ENCODE measurements around the gene TTYH2. TPM values are rescaled to one million over a fixed set of nuclear protein-coding genes. Genes with fewer than 3 reads are reported as not detected.
"Not testable (repeated sequence)": the region's sequence is repeated elsewhere in the genome, so short reads cannot be mapped to it uniquely, and the experiment has no call there.

Gene TTYH2
- total RNA-seq, 3 donors from 2014 or later, result 4.2 to 5.9 (median 5.6) TPM

- no peak for TF ChIP-seq POLR2AphosphoS5 (IDR thresholded peaks at IDR 0.05)
- no peak for TF ChIP-seq CTCF (IDR thresholded peaks at IDR 0.05)
- no peak for TF ChIP-seq POLR2A (IDR thresholded peaks at IDR 0.05)
- no peak overlapping the region for H3K27ac ChIP-seq
- intact Hi-C loops (cut with DNase I; ENCODE audit: low total_unique reads), result no loop called here
- H3K4me1 ChIP-seq, result no peaks in the 10 kb centered on the region
- DNase-seq (ENCODE audit: low spot score in 2 of 2), result no peak
- no peak overlapping the region for H3K4me3 ChIP-seq
- no peaks in the 10 kb centered on the region for H3K36me3 ChIP-seq
- H3K27me3 ChIP-seq, result peaks cover 0 to 5% of the 10 kb centered on the region in 2 donors
- H3K9me3 ChIP-seq, result no peaks in the 10 kb centered on the region
Measured at GRCh38 chr17:74280093-74280513, 66.7 kb downstream of the TTYH2 start.

- no peak for DNase-seq (ENCODE audit: low spot score in 2 of 2)
- H3K36me3 ChIP-seq, result no peaks in the 10 kb centered on the region
- no peaks in the 10 kb centered on the region for H3K4me1 ChIP-seq
- H3K27me3 ChIP-seq, result peaks cover 0 to 6% of the 10 kb centered on the region in 2 donors
- no peak overlapping the region for H3K27ac ChIP-seq
- intact Hi-C loops (cut with DNase I; ENCODE audit: low total_unique reads), result no loop called here
- H3K4me3 ChIP-seq, result no peak overlapping the region
- TF ChIP-seq POLR2AphosphoS5 (IDR thresholded peaks at IDR 0.05) (no peak), POLR2A (IDR thresholded peaks at IDR 0.05) (no peak), CTCF (IDR thresholded peaks at IDR 0.05) (no peak)
- H3K9me3 ChIP-seq, result no peaks in the 10 kb centered on the region
Measured at GRCh38 chr17:74281799-74282198, 68.4 kb downstream of the TTYH2 start.

GRCh38 chr17:74282274-74282586 is 68.9 kb downstream of the TTYH2 start:
- H3K27me3 ChIP-seq; DNase-seq (ENCODE audit: low spot score in 2 of 2); H3K9me3 ChIP-seq; H3K4me3 ChIP-seq; H3K4me1 ChIP-seq; intact Hi-C loops (cut with DNase I; ENCODE audit: low total_unique reads); H3K27ac ChIP-seq; H3K36me3 ChIP-seq: not testable (repeated sequence)

GRCh38 chr17:74282587-74283370 is 69.4 kb downstream of the TTYH2 start:
- intact Hi-C loops (cut with DNase I; ENCODE audit: low total_unique reads), result no loop called here
- H3K4me3 ChIP-seq, result no peak overlapping the region
- no peaks in the 10 kb centered on the region for H3K9me3 ChIP-seq
- DNase-seq (ENCODE audit: low spot score in 2 of 2), result no peak
- H3K27ac ChIP-seq, result no peak overlapping the region
- H3K36me3 ChIP-seq, result no peaks in the 10 kb centered on the region
- H3K4me1 ChIP-seq, result no peaks in the 10 kb centered on the region
- peaks cover 0 to 6% of the 10 kb centered on the region in 2 donors for H3K27me3 ChIP-seq
- TF ChIP-seq POLR2AphosphoS5 (IDR thresholded peaks at IDR 0.05) (no peak), POLR2A (IDR thresholded peaks at IDR 0.05) (no peak), CTCF (IDR thresholded peaks at IDR 0.05) (no peak)

- TF ChIP-seq POLR2A (IDR thresholded peaks at IDR 0.05), result no peak
- TF ChIP-seq CTCF (IDR thresholded peaks at IDR 0.05), result no peak
- TF ChIP-seq POLR2AphosphoS5 (IDR thresholded peaks at IDR 0.05), result no peak
- intact Hi-C loops (cut with DNase I; ENCODE audit: low total_unique reads), result no loop called here
Measured at GRCh38 chr17:74283371-74283673, 70.0 kb downstream of the TTYH2 start.

More at GRCh38 chr17:74283371-74283673, 70.0 kb downstream of the TTYH2 start:
- Histone ChIP-seq H3K27ac (no peak overlapping the region), H3K27me3 (peaks cover 0 to 6% of the 10 kb centered on the region in 2 donors), H3K4me3 (no peak overlapping the region), H3K4me1 (no peaks in the 10 kb centered on the region), H3K36me3 (no peaks in the 10 kb centered on the region), H3K9me3 (no peaks in the 10 kb centered on the region)
- no peak for DNase-seq (ENCODE audit: low spot score in 2 of 2)

All from breast epithelium (tissue), 4 donors.